Hepatocyte (in vitro differentiated cells): ENCODE data around the gene CNTNAP2.

Experiments used
- EZH2 ChIP-seq: fragments of 200-600 bp; sonication (generic); IDR thresholded peaks from 2 replicates; pipeline ENCODE4 v1.6.1; 2016; ENCODE audit warnings: antibody characterized with exemption, mild to moderate bottlenecking, borderline replicate concordance
- EZH2phosphoT487 ChIP-seq: fragments of 200-600 bp; sonication (generic); IDR thresholded peaks from one replicate; pipeline ENCODE4 v1.6.1; 2018; ENCODE audit warnings: antibody characterized with exemption, mild to moderate bottlenecking, low read depth, moderate library complexity; ENCODE audit not compliant: unreplicated experiment, severe bottlenecking
- TF ChIP-seq, protein P1 (sequence below): fragments of 200-600 bp; sonication (generic); IDR thresholded peaks from 2 replicates; pipeline ENCODE4 v1.5.1; 2016; ENCODE audit warnings: antibody characterized with exemption, mild to moderate bottlenecking; ENCODE audit not compliant: poor library complexity

DNA sequence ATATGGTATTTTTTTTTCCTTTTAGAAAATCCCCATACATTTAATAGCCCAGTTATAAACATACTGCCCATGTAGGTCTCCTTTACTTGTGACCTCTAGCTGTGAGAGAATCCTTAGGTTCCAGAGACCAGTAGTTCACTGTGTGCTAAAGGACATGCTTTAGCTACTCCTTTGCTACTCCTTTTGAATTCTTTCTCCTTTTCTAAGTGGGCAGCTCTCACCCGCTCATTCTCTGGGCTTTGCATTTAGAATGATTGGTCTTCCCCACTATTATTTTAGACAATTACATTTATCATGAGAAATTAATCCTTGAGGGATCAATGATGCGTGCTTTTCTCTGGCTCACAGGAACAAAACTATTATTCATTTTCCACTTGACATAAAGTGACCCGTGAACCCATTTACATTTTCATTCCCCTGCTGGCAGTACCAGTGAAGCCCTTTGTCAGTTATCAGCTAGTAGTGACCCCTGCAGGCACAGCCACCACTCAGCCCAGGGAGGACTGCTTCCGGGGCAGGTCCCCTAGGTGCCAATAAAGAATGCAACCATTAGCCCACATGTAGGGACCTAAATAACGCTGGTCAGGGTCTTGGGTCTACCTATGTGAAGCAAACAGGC lies 844.3 kb downstream of the CNTNAP2 start:
- TF ChIP-seq, protein P1, sequence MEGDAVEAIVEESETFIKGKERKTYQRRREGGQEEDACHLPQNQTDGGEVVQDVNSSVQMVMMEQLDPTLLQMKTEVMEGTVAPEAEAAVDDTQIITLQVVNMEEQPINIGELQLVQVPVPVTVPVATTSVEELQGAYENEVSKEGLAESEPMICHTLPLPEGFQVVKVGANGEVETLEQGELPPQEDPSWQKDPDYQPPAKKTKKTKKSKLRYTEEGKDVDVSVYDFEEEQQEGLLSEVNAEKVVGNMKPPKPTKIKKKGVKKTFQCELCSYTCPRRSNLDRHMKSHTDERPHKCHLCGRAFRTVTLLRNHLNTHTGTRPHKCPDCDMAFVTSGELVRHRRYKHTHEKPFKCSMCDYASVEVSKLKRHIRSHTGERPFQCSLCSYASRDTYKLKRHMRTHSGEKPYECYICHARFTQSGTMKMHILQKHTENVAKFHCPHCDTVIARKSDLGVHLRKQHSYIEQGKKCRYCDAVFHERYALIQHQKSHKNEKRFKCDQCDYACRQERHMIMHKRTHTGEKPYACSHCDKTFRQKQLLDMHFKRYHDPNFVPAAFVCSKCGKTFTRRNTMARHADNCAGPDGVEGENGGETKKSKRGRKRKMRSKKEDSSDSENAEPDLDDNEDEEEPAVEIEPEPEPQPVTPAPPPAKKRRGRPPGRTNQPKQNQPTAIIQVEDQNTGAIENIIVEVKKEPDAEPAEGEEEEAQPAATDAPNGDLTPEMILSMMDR, result no peak
- TF ChIP-seq EZH2 (no peak), EZH2phosphoT487 (no peak)
